ENCODE data around the gene OR10H3.

DNA sequence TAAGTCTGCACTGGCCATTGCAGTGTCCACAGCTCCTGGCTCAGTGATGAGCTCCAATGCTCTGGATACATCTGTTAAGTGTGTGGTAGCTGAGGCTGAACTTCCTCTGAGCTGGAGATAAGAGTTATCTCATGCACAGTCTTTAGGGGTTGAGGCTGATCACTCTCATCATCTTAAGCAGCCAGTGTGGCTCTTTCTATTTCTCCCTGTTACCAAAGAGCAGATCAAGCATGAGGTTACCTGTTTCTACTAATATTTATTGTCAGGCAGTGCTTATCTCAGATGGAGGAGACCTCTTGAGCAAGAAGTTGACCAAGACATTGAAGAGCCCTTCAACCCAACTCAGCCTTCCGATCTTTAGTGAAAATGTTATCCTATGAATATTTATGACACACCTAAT lies 16.5 kb upstream of the OR10H3 start:
- TF ChIP-seq, protein P1, sequence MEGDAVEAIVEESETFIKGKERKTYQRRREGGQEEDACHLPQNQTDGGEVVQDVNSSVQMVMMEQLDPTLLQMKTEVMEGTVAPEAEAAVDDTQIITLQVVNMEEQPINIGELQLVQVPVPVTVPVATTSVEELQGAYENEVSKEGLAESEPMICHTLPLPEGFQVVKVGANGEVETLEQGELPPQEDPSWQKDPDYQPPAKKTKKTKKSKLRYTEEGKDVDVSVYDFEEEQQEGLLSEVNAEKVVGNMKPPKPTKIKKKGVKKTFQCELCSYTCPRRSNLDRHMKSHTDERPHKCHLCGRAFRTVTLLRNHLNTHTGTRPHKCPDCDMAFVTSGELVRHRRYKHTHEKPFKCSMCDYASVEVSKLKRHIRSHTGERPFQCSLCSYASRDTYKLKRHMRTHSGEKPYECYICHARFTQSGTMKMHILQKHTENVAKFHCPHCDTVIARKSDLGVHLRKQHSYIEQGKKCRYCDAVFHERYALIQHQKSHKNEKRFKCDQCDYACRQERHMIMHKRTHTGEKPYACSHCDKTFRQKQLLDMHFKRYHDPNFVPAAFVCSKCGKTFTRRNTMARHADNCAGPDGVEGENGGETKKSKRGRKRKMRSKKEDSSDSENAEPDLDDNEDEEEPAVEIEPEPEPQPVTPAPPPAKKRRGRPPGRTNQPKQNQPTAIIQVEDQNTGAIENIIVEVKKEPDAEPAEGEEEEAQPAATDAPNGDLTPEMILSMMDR (IDR thresholded peaks at IDR 0.05), result no peak
- TF ChIP-seq EZH2 (IDR thresholded peaks at IDR 0.05) (no peak), EZH2phosphoT487 (IDR thresholded peaks at IDR 0.05) (no peak)
